ENCODE data around the gene PLA2G6. TPM values are rescaled to one million over a fixed set of nuclear protein-coding genes. Genes with fewer than 3 reads are reported as not detected.

PLA2G6 gene
- total RNA-seq, 1 experiment from 2014 or later, result 29.9 TPM

DNA sequence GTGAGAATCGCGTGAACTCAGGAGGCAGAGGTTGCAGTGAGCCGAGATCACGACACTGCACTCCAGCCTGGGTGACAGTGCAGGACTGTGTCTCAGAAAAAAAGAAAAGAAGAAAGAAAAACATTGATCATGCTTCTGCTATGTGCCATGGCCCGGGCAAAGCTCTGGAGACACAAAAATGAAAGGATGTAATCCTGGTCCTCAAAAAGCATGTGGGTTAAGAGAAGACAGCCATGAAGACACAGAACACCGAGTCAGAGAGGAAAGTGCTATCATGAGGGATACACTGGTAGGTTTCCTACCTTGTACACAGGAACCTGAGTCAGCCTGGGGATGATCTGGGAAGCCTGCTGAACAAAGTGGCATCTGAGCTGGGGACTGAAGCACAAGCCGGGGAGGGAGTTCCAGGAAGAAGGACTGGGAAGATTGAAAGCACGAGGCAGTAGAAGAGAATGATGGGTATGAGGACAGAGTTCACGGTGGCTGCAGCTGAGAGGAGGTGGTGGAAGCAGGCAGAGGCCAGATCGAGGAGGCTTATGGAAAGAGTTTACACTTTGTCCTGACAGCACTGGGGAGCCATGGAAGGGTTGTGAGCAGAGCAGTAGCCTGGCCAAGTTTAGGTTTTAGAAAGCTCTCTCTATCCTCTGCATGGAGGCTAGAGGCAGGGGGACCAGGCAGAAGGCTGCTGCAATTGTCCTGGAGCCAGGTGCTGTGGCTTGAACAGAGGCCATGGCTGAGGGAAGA, 10.3 kb upstream of the PLA2G6 start:
- Mint-ChIP-seq H3K36me3 (no peaks in the 10 kb centered on the region), H3K4me3 (no peak overlapping the region), H3K4me1 (no peaks in the 10 kb centered on the region), H3K27ac (no peak overlapping the region), H3K27me3 (ENCODE audit: low read depth) (peaks cover 31% of the 10 kb centered on the region), H3K9me3 (no peaks in the 10 kb centered on the region)
- ATAC-seq (no peak), DNase-seq (ENCODE audit: low spot score) (no peak)
- POLR2A ChIA-PET, result no interaction called here
- no peak for TF ChIP-seq ELF4 (CRISPR knock-in tag; IDR thresholded peaks at IDR 0.05; ENCODE audit: low read depth)
- no peak for TF ChIP-seq SMAD4 (CRISPR knock-in tag; IDR thresholded peaks at IDR 0.05)
- TF ChIP-seq FOXJ3 (CRISPR knock-in tag; IDR thresholded peaks at IDR 0.05; ENCODE audit: borderline replicate concordance), result no peak
- TF ChIP-seq NR3C1 (CRISPR knock-in tag; conservative IDR thresholded peaks at IDR 0.05; ENCODE audit: low read depth), result no peak
- CTCF ChIA-PET, result interaction anchor here (0.6 to 1.4 kb wide), 4 partner anchors 10 to 94 kb away, joined by 3 to 4 read pairs (median 3); no protein-coding TSS in a partner anchor

DNA sequence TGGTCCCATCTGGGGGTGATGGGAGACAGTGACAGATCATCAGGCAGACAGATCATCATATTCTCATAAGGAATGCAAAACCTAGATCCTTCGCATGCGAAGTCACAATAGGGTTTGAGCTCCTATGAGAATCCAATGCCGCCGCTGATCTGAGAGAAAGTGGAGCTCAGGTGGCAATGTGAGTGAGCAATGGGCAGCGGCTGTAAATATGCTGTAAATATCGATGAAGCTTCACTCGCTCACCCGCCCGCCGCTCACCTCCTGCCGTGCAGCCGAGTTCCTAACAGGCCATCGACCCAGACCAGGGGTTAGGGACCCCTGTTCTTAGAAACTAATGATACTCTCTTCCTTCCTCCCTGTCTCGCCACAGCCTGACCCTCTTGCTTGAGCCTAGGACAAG, 9.4 kb upstream of the PLA2G6 start:
- H3K36me3 Mint-ChIP-seq, result no peaks in the 10 kb centered on the region
- H3K27me3 Mint-ChIP-seq (ENCODE audit: low read depth), result peaks cover 31% of the 10 kb centered on the region
- H3K4me1 Mint-ChIP-seq, result no peaks in the 10 kb centered on the region
- ATAC-seq (no peak), DNase-seq (ENCODE audit: low spot score) (no peak)
- CTCF ChIA-PET, result interaction anchor here (0.6 to 0.8 kb wide), 2 partner anchors 13 to 94 kb away, joined by 3 read pairs; no protein-coding TSS in a partner anchor
- no peak overlapping the region for H3K4me3 Mint-ChIP-seq
- H3K27ac Mint-ChIP-seq, result no peak overlapping the region
- no peaks in the 10 kb centered on the region for H3K9me3 Mint-ChIP-seq
- POLR2A ChIA-PET, result no interaction called here
- TF ChIP-seq, protein P1, sequence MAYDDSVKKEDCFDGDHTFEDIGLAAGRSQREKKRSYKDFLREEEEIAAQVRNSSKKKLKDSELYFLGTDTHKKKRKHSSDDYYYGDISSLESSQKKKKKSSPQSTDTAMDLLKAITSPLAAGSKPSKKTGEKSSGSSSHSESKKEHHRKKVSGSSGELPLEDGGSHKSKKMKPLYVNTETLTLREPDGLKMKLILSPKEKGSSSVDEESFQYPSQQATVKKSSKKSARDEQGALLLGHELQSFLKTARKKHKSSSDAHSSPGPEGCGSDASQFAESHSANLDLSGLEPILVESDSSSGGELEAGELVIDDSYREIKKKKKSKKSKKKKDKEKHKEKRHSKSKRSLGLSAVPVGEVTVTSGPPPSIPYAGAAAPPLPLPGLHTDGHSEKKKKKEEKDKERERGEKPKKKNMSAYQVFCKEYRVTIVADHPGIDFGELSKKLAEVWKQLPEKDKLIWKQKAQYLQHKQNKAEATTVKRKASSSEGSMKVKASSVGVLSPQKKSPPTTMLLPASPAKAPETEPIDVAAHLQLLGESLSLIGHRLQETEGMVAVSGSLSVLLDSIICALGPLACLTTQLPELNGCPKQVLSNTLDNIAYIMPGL (CRISPR knock-in tag; IDR thresholded peaks at IDR 0.05), result no peak

DNA sequence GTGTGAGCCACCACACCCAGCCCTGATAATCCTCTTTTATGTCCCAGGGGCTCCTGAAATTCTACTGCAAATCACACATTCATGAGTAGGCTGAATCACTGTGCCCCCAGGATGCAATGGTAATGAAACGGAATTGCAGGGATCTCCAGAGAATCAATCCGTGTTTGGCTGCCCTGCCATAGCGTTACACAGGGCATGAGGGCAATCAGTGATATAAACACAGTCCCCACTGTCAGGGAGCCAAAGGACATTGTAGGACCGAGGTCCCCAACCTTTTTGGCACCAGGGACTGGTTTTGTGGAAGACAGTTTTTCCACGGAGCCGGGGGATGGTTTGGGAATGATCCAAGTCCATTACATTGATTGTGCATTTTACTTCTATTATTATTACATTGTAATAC, 9.0 kb upstream of the PLA2G6 start:
- ATAC-seq, result no peak
- CTCF ChIA-PET, result interaction anchor here (0.8 kb wide), 1 partner anchor 93 kb away, joined by 3 read pairs; no protein-coding TSS in a partner anchor
- H3K4me3 Mint-ChIP-seq, result no peak overlapping the region

More for the DNA sequence above, 9.0 kb upstream of the PLA2G6 start:
- Mint-ChIP-seq H3K9me3 (no peaks in the 10 kb centered on the region), H3K4me1 (no peaks in the 10 kb centered on the region), H3K36me3 (no peaks in the 10 kb centered on the region), H3K27me3 (ENCODE audit: low read depth) (peaks cover 31% of the 10 kb centered on the region), H3K27ac (no peak overlapping the region)
- DNase-seq (ENCODE audit: low spot score), result no peak
- TF ChIP-seq TEAD1 (CRISPR knock-in tag; IDR thresholded peaks at IDR 0.05) (no peak), GTF2I (CRISPR knock-in tag; conservative IDR thresholded peaks at IDR 0.05) (no peak), RORB (CRISPR knock-in tag; IDR thresholded peaks at IDR 0.05) (no peak), ZNF317 (CRISPR knock-in tag; IDR thresholded peaks at IDR 0.05; ENCODE audit: borderline replicate concordance, low read depth) (no peak), ZNF232 (CRISPR knock-in tag; IDR thresholded peaks at IDR 0.05) (no peak), MYBL2 (CRISPR knock-in tag; IDR thresholded peaks at IDR 0.05) (no peak), ZNF396 (CRISPR knock-in tag; IDR thresholded peaks at IDR 0.05; ENCODE audit: borderline replicate concordance) (no peak), JUN (CRISPR knock-in tag; IDR thresholded peaks at IDR 0.05) (no peak)
- TF ChIP-seq, protein P2, sequence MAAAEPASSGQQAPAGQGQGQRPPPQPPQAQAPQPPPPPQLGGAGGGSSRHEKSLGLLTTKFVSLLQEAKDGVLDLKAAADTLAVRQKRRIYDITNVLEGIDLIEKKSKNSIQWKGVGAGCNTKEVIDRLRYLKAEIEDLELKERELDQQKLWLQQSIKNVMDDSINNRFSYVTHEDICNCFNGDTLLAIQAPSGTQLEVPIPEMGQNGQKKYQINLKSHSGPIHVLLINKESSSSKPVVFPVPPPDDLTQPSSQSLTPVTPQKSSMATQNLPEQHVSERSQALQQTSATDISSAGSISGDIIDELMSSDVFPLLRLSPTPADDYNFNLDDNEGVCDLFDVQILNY (CRISPR knock-in tag; IDR thresholded peaks at IDR 0.05), result no peak
- TF ChIP-seq, protein P3, sequence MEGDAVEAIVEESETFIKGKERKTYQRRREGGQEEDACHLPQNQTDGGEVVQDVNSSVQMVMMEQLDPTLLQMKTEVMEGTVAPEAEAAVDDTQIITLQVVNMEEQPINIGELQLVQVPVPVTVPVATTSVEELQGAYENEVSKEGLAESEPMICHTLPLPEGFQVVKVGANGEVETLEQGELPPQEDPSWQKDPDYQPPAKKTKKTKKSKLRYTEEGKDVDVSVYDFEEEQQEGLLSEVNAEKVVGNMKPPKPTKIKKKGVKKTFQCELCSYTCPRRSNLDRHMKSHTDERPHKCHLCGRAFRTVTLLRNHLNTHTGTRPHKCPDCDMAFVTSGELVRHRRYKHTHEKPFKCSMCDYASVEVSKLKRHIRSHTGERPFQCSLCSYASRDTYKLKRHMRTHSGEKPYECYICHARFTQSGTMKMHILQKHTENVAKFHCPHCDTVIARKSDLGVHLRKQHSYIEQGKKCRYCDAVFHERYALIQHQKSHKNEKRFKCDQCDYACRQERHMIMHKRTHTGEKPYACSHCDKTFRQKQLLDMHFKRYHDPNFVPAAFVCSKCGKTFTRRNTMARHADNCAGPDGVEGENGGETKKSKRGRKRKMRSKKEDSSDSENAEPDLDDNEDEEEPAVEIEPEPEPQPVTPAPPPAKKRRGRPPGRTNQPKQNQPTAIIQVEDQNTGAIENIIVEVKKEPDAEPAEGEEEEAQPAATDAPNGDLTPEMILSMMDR (IDR thresholded peaks at IDR 0.05), result no peak
- TF ChIP-seq, protein P4, sequence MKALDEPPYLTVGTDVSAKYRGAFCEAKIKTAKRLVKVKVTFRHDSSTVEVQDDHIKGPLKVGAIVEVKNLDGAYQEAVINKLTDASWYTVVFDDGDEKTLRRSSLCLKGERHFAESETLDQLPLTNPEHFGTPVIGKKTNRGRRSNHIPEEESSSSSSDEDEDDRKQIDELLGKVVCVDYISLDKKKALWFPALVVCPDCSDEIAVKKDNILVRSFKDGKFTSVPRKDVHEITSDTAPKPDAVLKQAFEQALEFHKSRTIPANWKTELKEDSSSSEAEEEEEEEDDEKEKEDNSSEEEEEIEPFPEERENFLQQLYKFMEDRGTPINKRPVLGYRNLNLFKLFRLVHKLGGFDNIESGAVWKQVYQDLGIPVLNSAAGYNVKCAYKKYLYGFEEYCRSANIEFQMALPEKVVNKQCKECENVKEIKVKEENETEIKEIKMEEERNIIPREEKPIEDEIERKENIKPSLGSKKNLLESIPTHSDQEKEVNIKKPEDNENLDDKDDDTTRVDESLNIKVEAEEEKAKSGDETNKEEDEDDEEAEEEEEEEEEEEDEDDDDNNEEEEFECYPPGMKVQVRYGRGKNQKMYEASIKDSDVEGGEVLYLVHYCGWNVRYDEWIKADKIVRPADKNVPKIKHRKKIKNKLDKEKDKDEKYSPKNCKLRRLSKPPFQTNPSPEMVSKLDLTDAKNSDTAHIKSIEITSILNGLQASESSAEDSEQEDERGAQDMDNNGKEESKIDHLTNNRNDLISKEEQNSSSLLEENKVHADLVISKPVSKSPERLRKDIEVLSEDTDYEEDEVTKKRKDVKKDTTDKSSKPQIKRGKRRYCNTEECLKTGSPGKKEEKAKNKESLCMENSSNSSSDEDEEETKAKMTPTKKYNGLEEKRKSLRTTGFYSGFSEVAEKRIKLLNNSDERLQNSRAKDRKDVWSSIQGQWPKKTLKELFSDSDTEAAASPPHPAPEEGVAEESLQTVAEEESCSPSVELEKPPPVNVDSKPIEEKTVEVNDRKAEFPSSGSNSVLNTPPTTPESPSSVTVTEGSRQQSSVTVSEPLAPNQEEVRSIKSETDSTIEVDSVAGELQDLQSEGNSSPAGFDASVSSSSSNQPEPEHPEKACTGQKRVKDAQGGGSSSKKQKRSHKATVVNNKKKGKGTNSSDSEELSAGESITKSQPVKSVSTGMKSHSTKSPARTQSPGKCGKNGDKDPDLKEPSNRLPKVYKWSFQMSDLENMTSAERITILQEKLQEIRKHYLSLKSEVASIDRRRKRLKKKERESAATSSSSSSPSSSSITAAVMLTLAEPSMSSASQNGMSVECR (CRISPR knock-in tag; IDR thresholded peaks at IDR 0.05; ENCODE audit: borderline replicate concordance), result no peak
- TF ChIP-seq, protein P5, sequence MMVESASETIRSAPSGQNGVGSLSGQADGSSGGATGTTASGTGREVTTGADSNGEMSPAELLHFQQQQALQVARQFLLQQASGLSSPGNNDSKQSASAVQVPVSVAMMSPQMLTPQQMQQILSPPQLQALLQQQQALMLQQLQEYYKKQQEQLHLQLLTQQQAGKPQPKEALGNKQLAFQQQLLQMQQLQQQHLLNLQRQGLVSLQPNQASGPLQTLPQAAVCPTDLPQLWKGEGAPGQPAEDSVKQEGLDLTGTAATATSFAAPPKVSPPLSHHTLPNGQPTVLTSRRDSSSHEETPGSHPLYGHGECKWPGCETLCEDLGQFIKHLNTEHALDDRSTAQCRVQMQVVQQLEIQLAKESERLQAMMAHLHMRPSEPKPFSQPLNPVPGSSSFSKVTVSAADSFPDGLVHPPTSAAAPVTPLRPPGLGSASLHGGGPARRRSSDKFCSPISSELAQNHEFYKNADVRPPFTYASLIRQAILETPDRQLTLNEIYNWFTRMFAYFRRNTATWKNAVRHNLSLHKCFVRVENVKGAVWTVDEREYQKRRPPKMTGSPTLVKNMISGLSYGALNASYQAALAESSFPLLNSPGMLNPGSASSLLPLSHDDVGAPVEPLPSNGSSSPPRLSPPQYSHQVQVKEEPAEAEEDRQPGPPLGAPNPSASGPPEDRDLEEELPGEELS (CRISPR knock-in tag; IDR thresholded peaks at IDR 0.05), result no peak
- TF ChIP-seq, protein P6, sequence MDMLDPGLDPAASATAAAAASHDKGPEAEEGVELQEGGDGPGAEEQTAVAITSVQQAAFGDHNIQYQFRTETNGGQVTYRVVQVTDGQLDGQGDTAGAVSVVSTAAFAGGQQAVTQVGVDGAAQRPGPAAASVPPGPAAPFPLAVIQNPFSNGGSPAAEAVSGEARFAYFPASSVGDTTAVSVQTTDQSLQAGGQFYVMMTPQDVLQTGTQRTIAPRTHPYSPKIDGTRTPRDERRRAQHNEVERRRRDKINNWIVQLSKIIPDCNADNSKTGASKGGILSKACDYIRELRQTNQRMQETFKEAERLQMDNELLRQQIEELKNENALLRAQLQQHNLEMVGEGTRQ (CRISPR knock-in tag; IDR thresholded peaks at IDR 0.05), result no peak
- POLR2A ChIA-PET, result no interaction called here
